ENCODE data around the gene GPC6.

GPC6 gene

GRCh38 chr13:94168783-94169453, 942.3 kb downstream of the GPC6 start:
- Histone ChIP-seq H3K27ac (ENCODE audit: low read depth, low read length, poor library complexity, severe bottlenecking) (no peak overlapping the region), H3K9me2 (ENCODE audit: low read depth, low read length) (no peaks in the 10 kb centered on the region), H3K9ac (ENCODE audit: low read length) (no peak overlapping the region), H3K4me3 (ENCODE audit: low read depth, low read length, poor library complexity, severe bottlenecking) (no peak overlapping the region), H3K36me3 (ENCODE audit: insufficient read depth, low read length) (no peaks in the 10 kb centered on the region), H3F3A (ENCODE audit: insufficient read depth, low read length) (no peaks in the 10 kb centered on the region), H3K4me2 (ENCODE audit: low read length) (no peak overlapping the region), H4K20me1 (ENCODE audit: insufficient read depth, low read length) (no peaks in the 10 kb centered on the region), H3K9me3 (ENCODE audit: low read length) (no peaks in the 10 kb centered on the region), H3K79me2 (ENCODE audit: insufficient read depth, low read length) (no peaks in the 10 kb centered on the region), H3K27me3 (ENCODE audit: insufficient read depth, low read length) (no peaks in the 10 kb centered on the region), H2AFZ (ENCODE audit: low read length) (no peak overlapping the region), H3K4me1 (ENCODE audit: insufficient read depth, low read length, severe bottlenecking) (no peaks in the 10 kb centered on the region)
- no peak for TF ChIP-seq EZH2 (IDR thresholded peaks at IDR 0.05; ENCODE audit: borderline replicate concordance, low read length)
- TF ChIP-seq CTCF (IDR thresholded peaks at IDR 0.05; ENCODE audit: low read length) = no peak

- no peak overlapping the region for H2AFZ ChIP-seq (ENCODE audit: low read length)
- H3K9ac ChIP-seq (ENCODE audit: low read length) = no peak overlapping the region
- H3K9me2 ChIP-seq (ENCODE audit: low read depth, low read length) = no peaks in the 10 kb centered on the region
- no peaks in the 10 kb centered on the region for H3K79me2 ChIP-seq (ENCODE audit: insufficient read depth, low read length)
- H3F3A ChIP-seq (ENCODE audit: insufficient read depth, low read length) = no peaks in the 10 kb centered on the region
- H3K27ac ChIP-seq (ENCODE audit: low read depth, low read length, poor library complexity, severe bottlenecking) = no peak overlapping the region
- H3K27me3 ChIP-seq (ENCODE audit: insufficient read depth, low read length) = no peaks in the 10 kb centered on the region
- H3K36me3 ChIP-seq (ENCODE audit: insufficient read depth, low read length) = no peaks in the 10 kb centered on the region
- H4K20me1 ChIP-seq (ENCODE audit: insufficient read depth, low read length) = no peaks in the 10 kb centered on the region
- H3K4me1 ChIP-seq (ENCODE audit: insufficient read depth, low read length, severe bottlenecking) = no peaks in the 10 kb centered on the region
- H3K9me3 ChIP-seq (ENCODE audit: low read length) = no peaks in the 10 kb centered on the region
- TF ChIP-seq EZH2 (IDR thresholded peaks at IDR 0.05; ENCODE audit: borderline replicate concordance, low read length) (no peak), CTCF (IDR thresholded peaks at IDR 0.05; ENCODE audit: low read length) (no peak)
- H3K4me2 ChIP-seq (ENCODE audit: low read length) = no peak overlapping the region
- no peak overlapping the region for H3K4me3 ChIP-seq (ENCODE audit: low read depth, low read length, poor library complexity, severe bottlenecking)
These were observed 943.0 kb downstream of the GPC6 start for GRCh38 chr13:94169454-94170144.

GRCh38 chr13:94170145-94170571, 943.6 kb downstream of the GPC6 start:
- H3F3A ChIP-seq (ENCODE audit: insufficient read depth, low read length) = no peaks in the 10 kb centered on the region
- no peaks in the 10 kb centered on the region for H3K4me1 ChIP-seq (ENCODE audit: insufficient read depth, low read length, severe bottlenecking)
- H3K4me3 ChIP-seq (ENCODE audit: low read depth, low read length, poor library complexity, severe bottlenecking) = no peak overlapping the region
- no peaks in the 10 kb centered on the region for H3K36me3 ChIP-seq (ENCODE audit: insufficient read depth, low read length)
- H3K9me3 ChIP-seq (ENCODE audit: low read length) = no peaks in the 10 kb centered on the region
- no peaks in the 10 kb centered on the region for H3K27me3 ChIP-seq (ENCODE audit: insufficient read depth, low read length)
- no peak for TF ChIP-seq CTCF (IDR thresholded peaks at IDR 0.05; ENCODE audit: low read length)
- no peak overlapping the region for H2AFZ ChIP-seq (ENCODE audit: low read length)
- no peaks in the 10 kb centered on the region for H3K9me2 ChIP-seq (ENCODE audit: low read depth, low read length)
- no peak overlapping the region for H3K9ac ChIP-seq (ENCODE audit: low read length)
- H4K20me1 ChIP-seq (ENCODE audit: insufficient read depth, low read length) = no peaks in the 10 kb centered on the region
- no peaks in the 10 kb centered on the region for H3K79me2 ChIP-seq (ENCODE audit: insufficient read depth, low read length)
- no peak overlapping the region for H3K27ac ChIP-seq (ENCODE audit: low read depth, low read length, poor library complexity, severe bottlenecking)
- H3K4me2 ChIP-seq (ENCODE audit: low read length) = no peak overlapping the region

All from OCI-LY1 (cell line).